Loucy (cell line): ENCODE measurements around the gene TLR4.

Source experiments
- EZH2phosphoT487 ChIP-seq: fragments of 200-600 bp; IDR thresholded peaks from 2 replicates; pipeline ENCODE4 v1.6.1; 2018; ENCODE audit warnings: antibody characterized with exemption, mild to moderate bottlenecking, moderate library complexity, borderline replicate concordance
- TF ChIP-seq, protein P1 (sequence below): fragments of 200-600 bp; sonication (generic); conservative IDR thresholded peaks from 2 replicates; pipeline ENCODE4 v1.5.1; 2014; ENCODE audit warnings: mild to moderate bottlenecking, antibody characterized with exemption, low read length

DNA sequence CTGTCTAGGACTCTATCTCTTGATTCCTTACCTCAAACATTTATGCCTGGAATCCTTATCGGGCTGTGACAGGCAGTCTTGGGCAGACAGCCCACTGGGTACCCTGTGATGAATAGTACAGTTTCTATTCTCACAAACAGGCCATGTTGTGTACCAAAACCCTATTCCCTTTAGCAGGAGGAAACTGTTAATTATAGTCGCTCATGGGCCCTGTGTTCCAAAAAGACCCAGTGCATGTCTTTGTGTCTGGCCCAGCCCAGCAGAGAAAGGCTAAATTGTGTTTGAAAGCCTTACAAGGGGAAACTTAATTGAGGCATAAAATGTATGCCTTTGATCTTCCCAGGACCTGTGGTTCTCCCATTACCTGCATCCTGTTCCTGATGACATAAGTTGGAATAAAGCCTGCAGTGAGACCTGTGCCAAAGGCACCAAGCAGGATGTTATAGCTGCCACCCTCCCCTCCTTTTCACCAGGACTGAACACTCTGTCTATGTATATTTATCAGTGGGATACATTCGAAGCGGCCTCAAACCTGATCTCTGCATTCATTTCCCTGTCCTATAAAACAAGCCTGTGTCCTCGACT, 43.3 kb downstream of the TLR4 start:
- TF ChIP-seq, protein P1, sequence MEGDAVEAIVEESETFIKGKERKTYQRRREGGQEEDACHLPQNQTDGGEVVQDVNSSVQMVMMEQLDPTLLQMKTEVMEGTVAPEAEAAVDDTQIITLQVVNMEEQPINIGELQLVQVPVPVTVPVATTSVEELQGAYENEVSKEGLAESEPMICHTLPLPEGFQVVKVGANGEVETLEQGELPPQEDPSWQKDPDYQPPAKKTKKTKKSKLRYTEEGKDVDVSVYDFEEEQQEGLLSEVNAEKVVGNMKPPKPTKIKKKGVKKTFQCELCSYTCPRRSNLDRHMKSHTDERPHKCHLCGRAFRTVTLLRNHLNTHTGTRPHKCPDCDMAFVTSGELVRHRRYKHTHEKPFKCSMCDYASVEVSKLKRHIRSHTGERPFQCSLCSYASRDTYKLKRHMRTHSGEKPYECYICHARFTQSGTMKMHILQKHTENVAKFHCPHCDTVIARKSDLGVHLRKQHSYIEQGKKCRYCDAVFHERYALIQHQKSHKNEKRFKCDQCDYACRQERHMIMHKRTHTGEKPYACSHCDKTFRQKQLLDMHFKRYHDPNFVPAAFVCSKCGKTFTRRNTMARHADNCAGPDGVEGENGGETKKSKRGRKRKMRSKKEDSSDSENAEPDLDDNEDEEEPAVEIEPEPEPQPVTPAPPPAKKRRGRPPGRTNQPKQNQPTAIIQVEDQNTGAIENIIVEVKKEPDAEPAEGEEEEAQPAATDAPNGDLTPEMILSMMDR: no peak
- no peak for TF ChIP-seq EZH2phosphoT487
